ENCODE results near the gene WDFY2.

The WDFY2 gene

DNA sequence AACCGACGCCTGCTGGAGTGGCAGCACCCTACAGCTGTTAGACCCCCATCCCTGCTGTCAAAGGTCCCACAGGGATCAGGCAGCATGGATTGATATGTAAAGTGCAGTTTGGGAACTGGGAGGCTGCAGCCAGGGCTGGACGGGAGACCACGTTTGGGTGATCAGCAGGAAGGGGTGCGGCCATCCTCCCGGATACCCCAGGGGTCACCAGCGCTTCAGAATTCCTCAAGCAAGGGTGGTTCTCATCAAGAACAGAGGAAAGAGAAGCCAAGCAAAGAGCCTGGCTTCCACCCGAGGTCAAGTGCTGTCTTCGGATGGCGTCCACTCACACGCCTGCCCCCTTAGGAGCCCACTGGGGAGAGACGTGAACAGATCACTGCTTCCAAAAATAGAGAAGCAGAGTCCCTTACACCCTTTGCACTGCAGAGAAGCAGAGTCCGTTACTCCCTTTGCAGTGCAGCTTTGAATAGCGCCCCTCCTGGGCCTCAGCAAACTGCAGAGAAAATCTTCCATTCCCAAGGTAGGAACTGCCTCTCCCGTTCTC, 184.2 kb downstream of the WDFY2 start:
- Histone ChIP-seq H3K9me3 (ENCODE audit: low read depth, low read length) (no peaks in the 10 kb centered on the region), H3K9ac (ENCODE audit: insufficient read length) (no peak overlapping the region), H3K27ac (no peak overlapping the region), H3K4me3 (no peak overlapping the region), H3K36me3 (ENCODE audit: insufficient read depth, low read length) (no peaks in the 10 kb centered on the region)
- DNase-seq (ENCODE audit: low read depth, low spot score), result no peak
- no peak for TF ChIP-seq FOXP2 (optimal IDR thresholded peaks at IDR 0.05; ENCODE audit: control extremely low read depth, extremely low read length, insufficient read depth)
- TF ChIP-seq POLR2AphosphoS5 (IDR thresholded peaks at IDR 0.05; ENCODE audit: borderline replicate concordance, low read depth, low read length), result no peak
- TF ChIP-seq EZH2 (IDR thresholded peaks at IDR 0.05), result no peak

DNA sequence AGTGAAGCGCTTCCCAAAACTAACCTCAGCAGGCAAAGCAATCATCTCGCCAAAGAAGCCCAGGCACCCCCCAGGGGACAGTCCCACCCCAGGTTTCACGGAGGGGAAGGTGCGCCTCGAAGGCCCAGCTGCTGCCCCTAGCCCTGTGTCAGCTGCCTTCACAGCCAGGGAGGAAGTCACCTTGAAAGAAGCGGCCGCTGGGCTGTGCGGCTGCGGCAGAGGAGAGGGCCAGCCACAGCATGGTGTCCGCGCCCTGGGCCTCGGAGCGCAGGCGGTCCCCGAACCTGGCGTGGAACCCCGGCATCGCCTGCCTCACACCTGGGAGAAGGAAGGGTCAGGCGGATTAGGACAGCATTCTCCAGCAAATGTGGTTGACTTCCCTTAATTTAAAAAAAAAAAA, 184.7 kb downstream of the WDFY2 start:
- H3K36me3 ChIP-seq (ENCODE audit: insufficient read depth, low read length), result no peaks in the 10 kb centered on the region
- H3K9me3 ChIP-seq (ENCODE audit: low read depth, low read length), result no peaks in the 10 kb centered on the region
- DNase-seq (ENCODE audit: low read depth, low spot score), result no peak
- no peak overlapping the region for H3K27ac ChIP-seq
- H3K9ac ChIP-seq (ENCODE audit: insufficient read length), result no peak overlapping the region
- TF ChIP-seq POLR2AphosphoS5 (IDR thresholded peaks at IDR 0.05; ENCODE audit: borderline replicate concordance, low read depth, low read length) (no peak), FOXP2 (optimal IDR thresholded peaks at IDR 0.05; ENCODE audit: control extremely low read depth, extremely low read length, insufficient read depth) (no peak), EZH2 (IDR thresholded peaks at IDR 0.05) (no peak)
- no peak overlapping the region for H3K4me3 ChIP-seq

DNA sequence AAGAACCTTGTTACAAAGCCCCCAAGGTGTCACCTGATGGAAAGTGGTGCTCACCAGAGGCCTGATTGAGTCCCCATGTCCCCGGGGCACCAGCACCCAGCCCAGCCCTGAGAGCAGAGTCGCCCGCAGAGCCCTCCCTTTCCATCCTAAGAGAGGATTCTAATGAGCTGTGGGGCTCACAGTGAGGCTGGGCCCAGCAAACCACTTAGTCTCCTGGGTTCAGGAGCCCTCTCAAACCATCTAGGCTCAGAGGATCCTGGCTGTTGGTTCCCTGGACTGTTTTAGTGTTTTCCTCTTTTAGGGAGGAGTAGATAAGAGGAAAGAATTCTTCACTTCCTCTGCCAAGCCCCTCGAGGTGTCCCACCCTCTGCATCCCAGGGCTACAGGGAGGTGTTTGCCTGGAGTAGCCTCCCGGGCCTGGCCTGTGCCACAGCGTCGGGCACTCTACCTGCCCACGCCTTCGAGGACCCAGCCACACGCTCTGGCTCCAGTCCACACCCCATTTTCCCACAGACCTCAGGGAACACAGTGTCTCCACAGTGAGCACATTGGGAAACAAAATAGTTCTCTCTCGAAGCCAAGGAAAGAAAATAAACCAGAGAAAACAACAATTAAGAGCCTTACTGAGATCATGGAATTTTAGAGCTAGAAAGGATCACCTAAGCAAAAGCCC, 185.3 kb downstream of the WDFY2 start:
- no peaks in the 10 kb centered on the region for H3K36me3 ChIP-seq (ENCODE audit: insufficient read depth, low read length)
- H3K27ac ChIP-seq, result no peak overlapping the region

DNA sequence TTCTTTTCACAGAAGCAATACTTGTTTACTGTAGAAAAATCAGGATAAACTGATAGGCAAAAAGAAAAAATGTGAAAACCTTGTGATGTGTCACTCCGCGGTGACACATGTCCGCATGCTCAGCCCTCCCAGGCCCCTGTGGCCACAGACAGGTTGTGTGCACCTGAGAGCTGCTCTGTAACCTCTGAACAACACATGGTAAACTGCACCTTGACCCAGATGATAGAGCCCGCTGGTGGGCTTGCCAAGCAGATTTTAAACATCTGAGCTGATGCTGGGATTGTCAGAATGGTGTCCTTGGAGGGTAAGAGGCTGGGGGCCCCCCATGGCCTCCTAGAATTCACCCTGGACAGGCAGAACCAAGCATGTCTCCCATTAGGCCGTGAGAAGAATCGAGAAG, 185.9 kb downstream of the WDFY2 start:
- Histone ChIP-seq H3K4me3 (no peak overlapping the region), H3K9ac (ENCODE audit: insufficient read length) (no peak overlapping the region), H3K9me3 (ENCODE audit: low read depth, low read length) (no peaks in the 10 kb centered on the region), H3K36me3 (ENCODE audit: insufficient read depth, low read length) (no peaks in the 10 kb centered on the region), H3K27ac (no peak overlapping the region)
- TF ChIP-seq FOXP2 (optimal IDR thresholded peaks at IDR 0.05; ENCODE audit: control extremely low read depth, extremely low read length, insufficient read depth) (no peak), EZH2 (IDR thresholded peaks at IDR 0.05) (no peak), POLR2AphosphoS5 (IDR thresholded peaks at IDR 0.05; ENCODE audit: borderline replicate concordance, low read depth, low read length) (no peak)
- no peak for DNase-seq (ENCODE audit: low read depth, low spot score)

More for the DNA sequence above, 185.3 kb downstream of the WDFY2 start:
- Histone ChIP-seq H3K9ac (ENCODE audit: insufficient read length) (no peak overlapping the region), H3K4me3 (no peak overlapping the region), H3K9me3 (ENCODE audit: low read depth, low read length) (no peaks in the 10 kb centered on the region)
- no peak for TF ChIP-seq POLR2AphosphoS5 (IDR thresholded peaks at IDR 0.05; ENCODE audit: borderline replicate concordance, low read depth, low read length)
- TF ChIP-seq FOXP2 (optimal IDR thresholded peaks at IDR 0.05; ENCODE audit: control extremely low read depth, extremely low read length, insufficient read depth), result no peak
- TF ChIP-seq EZH2 (IDR thresholded peaks at IDR 0.05), result no peak
- no peak for DNase-seq (ENCODE audit: low read depth, low spot score)

DNA sequence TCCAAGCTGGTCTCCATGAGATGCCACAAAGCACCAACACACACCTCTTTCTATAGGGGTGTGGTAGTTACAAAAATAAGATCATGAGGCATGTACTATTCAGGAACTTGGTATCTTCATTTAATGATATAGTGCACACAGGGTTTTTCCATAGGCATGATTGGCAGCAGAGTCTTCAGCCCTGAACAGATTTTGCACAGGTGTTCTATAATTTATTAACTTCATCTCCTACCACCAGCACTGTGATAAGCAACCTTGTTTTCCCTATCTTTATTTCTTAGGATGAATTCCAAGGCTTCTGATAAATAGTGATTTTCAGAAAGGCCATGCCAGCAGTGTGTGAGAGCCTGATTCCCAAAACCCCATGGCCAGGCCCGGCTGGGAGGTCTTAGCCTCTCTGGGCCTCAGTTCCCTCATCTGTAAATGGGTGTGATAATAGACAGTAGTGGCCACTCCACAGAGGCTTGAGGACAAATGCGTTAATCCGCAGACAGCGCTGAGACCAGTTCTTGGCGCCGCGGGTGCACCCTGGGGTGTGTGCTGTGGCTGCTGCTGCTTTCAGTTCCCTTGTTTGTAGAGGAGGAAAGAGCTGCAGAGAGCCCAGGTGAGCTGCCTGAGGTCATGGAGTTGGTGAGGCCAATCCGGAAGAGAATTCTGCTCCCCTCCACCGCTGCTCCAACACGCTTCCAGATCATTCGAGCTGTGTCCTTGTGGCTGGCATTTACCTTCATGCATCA, 186.6 kb downstream of the WDFY2 start:
- no peak overlapping the region for H3K4me3 ChIP-seq
- H3K27ac ChIP-seq, result no peak overlapping the region
- H3K36me3 ChIP-seq (ENCODE audit: insufficient read depth, low read length), result no peaks in the 10 kb centered on the region
- no peak for TF ChIP-seq FOXP2 (optimal IDR thresholded peaks at IDR 0.05; ENCODE audit: control extremely low read depth, extremely low read length, insufficient read depth)
- TF ChIP-seq EZH2 (IDR thresholded peaks at IDR 0.05), result no peak
- TF ChIP-seq POLR2AphosphoS5 (IDR thresholded peaks at IDR 0.05; ENCODE audit: borderline replicate concordance, low read depth, low read length), result no peak; the same call in 1 of the 2 replicates
- no peaks in the 10 kb centered on the region for H3K9me3 ChIP-seq (ENCODE audit: low read depth, low read length)
- H3K9ac ChIP-seq (ENCODE audit: insufficient read length), result no peak overlapping the region
- no peak for DNase-seq (ENCODE audit: low read depth, low spot score)

DNA sequence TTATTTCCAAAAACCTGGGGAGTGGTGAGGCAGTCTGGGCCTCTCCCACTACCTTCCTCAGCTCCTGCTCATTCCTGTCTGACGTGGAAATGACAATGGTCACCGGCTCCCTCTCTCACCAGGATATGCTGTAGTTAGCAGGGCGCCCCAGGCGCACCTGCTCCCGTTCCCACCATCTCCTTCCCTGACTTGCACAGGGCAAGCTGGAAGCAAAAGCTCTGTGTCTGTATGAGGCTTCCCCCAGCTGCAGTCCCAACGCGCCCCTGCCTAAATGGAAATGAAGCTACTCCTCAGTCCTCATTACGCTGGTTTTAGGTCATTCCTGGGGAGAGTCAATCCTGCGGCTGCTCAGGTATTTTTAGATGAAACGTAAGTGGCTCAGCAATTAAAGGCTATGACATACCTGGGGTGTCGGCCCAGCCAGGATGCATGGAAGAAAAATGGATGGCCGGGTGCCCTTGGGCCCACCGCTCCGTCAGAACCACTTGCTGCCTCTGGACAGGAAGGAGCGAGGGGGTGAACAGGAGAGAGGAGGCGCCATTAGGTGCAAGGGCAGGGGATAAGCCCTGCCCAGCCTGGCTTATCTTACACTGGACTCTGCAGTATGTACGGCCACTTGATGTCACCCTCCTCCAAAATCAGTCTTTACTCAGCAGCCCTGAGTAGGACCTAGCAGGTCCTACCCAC, 187.3 kb downstream of the WDFY2 start:
- Histone ChIP-seq H3K27ac (no peak overlapping the region), H3K36me3 (ENCODE audit: insufficient read depth, low read length) (no peaks in the 10 kb centered on the region), H3K9ac (ENCODE audit: insufficient read length) (no peak overlapping the region), H3K9me3 (ENCODE audit: low read depth, low read length) (no peaks in the 10 kb centered on the region), H3K4me3 (no peak overlapping the region)
- DNase-seq (ENCODE audit: low read depth, low spot score), result no peak
- no peak for TF ChIP-seq EZH2 (IDR thresholded peaks at IDR 0.05)
- TF ChIP-seq POLR2AphosphoS5 (IDR thresholded peaks at IDR 0.05; ENCODE audit: borderline replicate concordance, low read depth, low read length), result no peak
- TF ChIP-seq FOXP2 (optimal IDR thresholded peaks at IDR 0.05; ENCODE audit: control extremely low read depth, extremely low read length, insufficient read depth), result no peak

DNA sequence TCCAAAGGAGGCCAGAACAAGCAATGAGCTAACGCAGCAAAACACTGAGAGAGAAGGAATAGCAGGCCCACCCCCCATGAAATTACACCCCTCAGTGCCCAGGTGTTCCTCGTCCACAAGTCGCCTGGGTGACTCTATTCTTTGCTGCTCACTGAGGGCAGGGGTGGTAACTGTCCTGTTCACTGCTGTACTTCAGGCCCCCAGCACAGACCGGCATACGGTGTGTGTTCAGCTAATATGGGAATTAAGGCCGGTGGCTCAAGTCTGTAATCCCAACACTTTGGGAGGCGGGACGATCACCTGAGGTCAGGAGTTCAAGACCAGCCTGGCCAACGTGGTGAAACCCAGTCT, 187.8 kb downstream of the WDFY2 start:
- H3K4me3 ChIP-seq, result no peak overlapping the region
- H3K36me3 ChIP-seq (ENCODE audit: insufficient read depth, low read length), result no peaks in the 10 kb centered on the region
- no peak overlapping the region for H3K27ac ChIP-seq
- no peaks in the 10 kb centered on the region for H3K9me3 ChIP-seq (ENCODE audit: low read depth, low read length)
- DNase-seq (ENCODE audit: low read depth, low spot score), result no peak
- H3K9ac ChIP-seq (ENCODE audit: insufficient read length), result no peak overlapping the region
- TF ChIP-seq EZH2 (IDR thresholded peaks at IDR 0.05), result no peak
- TF ChIP-seq FOXP2 (optimal IDR thresholded peaks at IDR 0.05; ENCODE audit: control extremely low read depth, extremely low read length, insufficient read depth), result no peak
- TF ChIP-seq POLR2AphosphoS5 (IDR thresholded peaks at IDR 0.05; ENCODE audit: borderline replicate concordance, low read depth, low read length), result no peak

DNA sequence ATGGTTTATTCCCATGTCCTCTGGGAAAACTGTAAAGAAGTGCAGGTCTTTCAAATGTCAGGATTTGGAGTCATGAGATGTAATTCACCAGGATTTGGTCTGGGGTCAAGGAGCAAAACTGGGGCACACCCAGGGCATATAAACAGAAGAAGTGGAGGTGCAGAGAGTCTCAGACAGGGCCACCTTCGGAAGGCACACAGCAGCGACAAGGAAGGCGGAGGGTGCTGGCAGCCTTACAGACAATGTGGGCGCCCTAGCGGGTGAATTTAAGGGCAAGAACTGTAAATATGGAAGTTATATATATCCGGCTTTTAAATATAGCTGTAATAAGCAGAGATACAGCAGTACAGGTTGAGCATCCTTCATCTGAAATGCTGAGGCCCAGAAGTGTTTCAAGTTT, 188.5 kb downstream of the WDFY2 start:
- Histone ChIP-seq H3K4me3 (no peak overlapping the region), H3K27ac (no peak overlapping the region), H3K9ac (ENCODE audit: insufficient read length) (no peak overlapping the region), H3K36me3 (ENCODE audit: insufficient read depth, low read length) (no peaks in the 10 kb centered on the region), H3K9me3 (ENCODE audit: low read depth, low read length) (no peaks in the 10 kb centered on the region)
- DNase-seq (ENCODE audit: low read depth, low spot score), result no peak
- no peak for TF ChIP-seq POLR2AphosphoS5 (IDR thresholded peaks at IDR 0.05; ENCODE audit: borderline replicate concordance, low read depth, low read length)
- no peak for TF ChIP-seq EZH2 (IDR thresholded peaks at IDR 0.05)
- no peak for TF ChIP-seq FOXP2 (optimal IDR thresholded peaks at IDR 0.05; ENCODE audit: control extremely low read depth, extremely low read length, insufficient read depth)
